ENCODE results near the gene WFDC9.

DNA sequence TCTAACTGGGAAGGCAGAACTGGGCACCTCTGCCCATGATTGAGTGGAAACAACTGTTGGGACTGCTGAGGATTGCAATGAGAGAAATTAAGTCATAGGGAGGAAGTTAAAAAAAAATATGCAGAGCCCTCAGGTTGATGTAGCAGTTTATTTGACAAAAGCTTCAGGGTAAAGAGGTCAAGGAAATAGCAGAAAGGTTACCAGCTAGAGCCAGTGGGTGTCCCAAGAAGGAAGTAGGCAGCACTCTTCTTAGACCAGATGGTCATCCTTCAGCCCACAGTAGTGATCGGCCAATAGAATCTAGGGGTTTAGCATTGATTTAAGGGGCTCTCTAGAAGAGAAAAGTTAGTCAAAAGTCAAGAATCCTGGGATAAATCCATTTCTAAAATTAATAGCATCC, 23.3 kb downstream of the WFDC9 start:
- TF ChIP-seq, protein P1, sequence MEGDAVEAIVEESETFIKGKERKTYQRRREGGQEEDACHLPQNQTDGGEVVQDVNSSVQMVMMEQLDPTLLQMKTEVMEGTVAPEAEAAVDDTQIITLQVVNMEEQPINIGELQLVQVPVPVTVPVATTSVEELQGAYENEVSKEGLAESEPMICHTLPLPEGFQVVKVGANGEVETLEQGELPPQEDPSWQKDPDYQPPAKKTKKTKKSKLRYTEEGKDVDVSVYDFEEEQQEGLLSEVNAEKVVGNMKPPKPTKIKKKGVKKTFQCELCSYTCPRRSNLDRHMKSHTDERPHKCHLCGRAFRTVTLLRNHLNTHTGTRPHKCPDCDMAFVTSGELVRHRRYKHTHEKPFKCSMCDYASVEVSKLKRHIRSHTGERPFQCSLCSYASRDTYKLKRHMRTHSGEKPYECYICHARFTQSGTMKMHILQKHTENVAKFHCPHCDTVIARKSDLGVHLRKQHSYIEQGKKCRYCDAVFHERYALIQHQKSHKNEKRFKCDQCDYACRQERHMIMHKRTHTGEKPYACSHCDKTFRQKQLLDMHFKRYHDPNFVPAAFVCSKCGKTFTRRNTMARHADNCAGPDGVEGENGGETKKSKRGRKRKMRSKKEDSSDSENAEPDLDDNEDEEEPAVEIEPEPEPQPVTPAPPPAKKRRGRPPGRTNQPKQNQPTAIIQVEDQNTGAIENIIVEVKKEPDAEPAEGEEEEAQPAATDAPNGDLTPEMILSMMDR (IDR thresholded peaks at IDR 0.05), result no peak
- no peak for TF ChIP-seq POLR2A (IDR thresholded peaks at IDR 0.05)
